Endodermal cell (in vitro differentiated cells): ENCODE measurements around the gene HOXC4. TPM values are rescaled to one million over a fixed set of nuclear protein-coding genes. Genes with fewer than 3 reads are reported as not detected.
A peak's percentile ranks its signal among the peaks of the same experiment; 100 is the strongest.

Source experiments
- DNase-seq: peaks from one replicate; pipeline ENCODE4 v3.0.0-alpha.2; 2017
- H3K27ac ChIP-seq: 2 replicates; pipeline ENCODE4 v1.5.1; 2013; ENCODE audit warnings: mild to moderate bottlenecking, low read depth, low read length, moderate library complexity
- H3K27me3 ChIP-seq: 2 replicates; pipeline ENCODE4 v1.6.1; 2013; ENCODE audit warnings: mild to moderate bottlenecking, low read length, moderate library complexity; ENCODE audit not compliant: insufficient read depth, control insufficient read depth, poor library complexity, severe bottlenecking
- H3K36me3 ChIP-seq: 2 replicates; pipeline ENCODE4 v1.7.0; 2013; ENCODE audit warnings: mild to moderate bottlenecking, low read length, moderate library complexity; ENCODE audit not compliant: control insufficient read depth, insufficient read depth
- H3K4me1 ChIP-seq: one replicate; pipeline ENCODE4 v1.7.0; 2013; ENCODE audit warnings: low read length; ENCODE audit not compliant: control insufficient read depth, insufficient read depth
- H3K4me3 ChIP-seq: 2 replicates; pipeline ENCODE4 v1.5.1; 2013; ENCODE audit warnings: mild to moderate bottlenecking, low read length, moderate library complexity
- H3K9ac ChIP-seq: 2 replicates; pipeline ENCODE4 v1.6.1; 2013; ENCODE audit warnings: mild to moderate bottlenecking, low read length, moderate library complexity; ENCODE audit not compliant: poor library complexity, severe bottlenecking; ENCODE audit errors: extremely low read depth
- H3K9me3 ChIP-seq: 2 replicates; pipeline ENCODE4 v1.6.1; 2013; ENCODE audit warnings: mild to moderate bottlenecking, low read length, moderate library complexity; ENCODE audit not compliant: control insufficient read depth
- H3K27ac Mint-ChIP-seq: 2 replicates; pipeline ENCODE4 v1.8.0; 2020; ENCODE audit warnings: mixed read lengths
- H3K27me3 Mint-ChIP-seq: 2 replicates; pipeline ENCODE4 v1.8.0; 2021; ENCODE audit warnings: mild to moderate bottlenecking, mixed read lengths; ENCODE audit not compliant: insufficient read depth
- H3K36me3 Mint-ChIP-seq: 2 replicates; pipeline ENCODE4 v1.8.0; 2020; ENCODE audit warnings: low read depth, mixed read lengths
- H3K4me1 Mint-ChIP-seq: 2 replicates; pipeline ENCODE4 v1.8.0; 2020; ENCODE audit warnings: mixed read lengths
- H3K4me3 Mint-ChIP-seq: 2 replicates; pipeline ENCODE4 v1.8.0; 2020; ENCODE audit warnings: mild to moderate bottlenecking, moderate library complexity, mixed read lengths
- H3K9me3 Mint-ChIP-seq: 2 replicates; pipeline ENCODE4 v1.8.0; 2020; ENCODE audit warnings: mild to moderate bottlenecking, mixed read lengths
- WGBS, 2 experiments: methylation state at CpG; one replicate each; pipeline versions ENCODE4 v1.1.5 to v1.1.7; 2013; ENCODE audit warnings: missing lambda C conversion rate in 2 of 2, mixed read lengths in 1 of 2; ENCODE audit not compliant: insufficient coverage in 1 of 2, insufficient read length in 1 of 2; 5-methylcytosine and 5-hydroxymethylcytosine counted together
- total RNA-seq, 2 donors: library from RNA; stranded (reverse); fragmentation: NEBNext Ultra II Directional in 1 of 2; extraction: Animal tissue kit (Norgen Biotek cat#: 25700) in 1 of 2; gene quantifications; 2 replicates in 1 of 2; 3 replicates in 1 of 2; pipeline ENCODE4 v1.2.1, GENCODE V29; 2021
- TF ChIP-seq, protein P1 (sequence below): fragments of 200-600 bp; sonication (generic); conservative IDR thresholded peaks from 2 replicates; pipeline ENCODE4 v1.5.0; 2021; ENCODE audit warnings: antibody characterized with exemption, mild to moderate bottlenecking

HOXC4 gene
- total RNA-seq, 2 donors from 2014 or later = not detected

DNA sequence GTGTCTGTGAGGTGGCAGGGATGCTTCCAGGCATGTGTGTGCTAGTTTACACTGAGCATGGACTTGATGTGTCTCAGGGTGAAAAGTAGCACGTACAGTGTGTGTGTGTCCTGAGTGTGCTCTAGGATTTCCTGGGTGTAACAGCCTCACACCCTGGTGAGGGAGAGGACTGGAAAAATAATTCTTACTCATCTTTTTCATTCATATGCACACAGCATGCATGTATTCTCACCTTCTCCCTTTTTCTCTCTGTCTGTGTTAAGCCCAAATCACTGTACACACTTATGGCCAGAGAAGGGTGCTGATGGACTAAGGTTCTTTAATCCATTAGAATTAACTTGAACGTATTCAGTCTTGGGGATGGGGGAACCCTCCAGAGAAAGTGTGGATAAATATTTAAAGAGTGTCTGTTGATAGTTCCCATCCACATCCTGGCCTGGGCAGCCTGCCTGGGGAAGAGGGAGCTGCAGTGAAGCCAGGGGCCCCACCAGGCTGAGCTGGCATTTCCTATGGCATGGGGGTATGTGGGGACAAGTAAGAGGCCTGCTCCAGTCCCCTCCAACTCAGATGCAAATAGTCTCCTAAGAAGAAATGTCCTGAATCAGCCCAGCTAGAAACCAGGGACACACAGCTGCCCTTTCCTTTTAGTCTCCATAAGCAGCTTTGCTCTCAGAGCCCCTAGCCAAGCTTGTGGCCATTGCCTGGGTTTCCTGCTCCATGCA is 45.9 kb upstream of the HOXC4 start:
- H3K9me3 Mint-ChIP-seq = no peaks in the 10 kb centered on the region
- Histone ChIP-seq H3K36me3 (no peaks in the 10 kb centered on the region), H3K4me1 (no peaks in the 10 kb centered on the region), H3K27ac (no peak overlapping the region), H3K4me3 (no peak overlapping the region), H3K9me3 (no peaks in the 10 kb centered on the region), H3K9ac (no peak overlapping the region), H3K27me3 (peaks cover 99% of the 10 kb centered on the region)
- H3K27me3 Mint-ChIP-seq = peaks cover 99% of the 10 kb centered on the region
- 0 to 33% methylated on average over 1 to 2 of the region's 2 CpGs for WGBS, 2 experiments
- H3K27ac Mint-ChIP-seq = no peak overlapping the region
- peaks cover 3% of the 10 kb centered on the region for H3K4me1 Mint-ChIP-seq
- no peaks in the 10 kb centered on the region for H3K36me3 Mint-ChIP-seq
- no peak for DNase-seq
- TF ChIP-seq, protein P1, sequence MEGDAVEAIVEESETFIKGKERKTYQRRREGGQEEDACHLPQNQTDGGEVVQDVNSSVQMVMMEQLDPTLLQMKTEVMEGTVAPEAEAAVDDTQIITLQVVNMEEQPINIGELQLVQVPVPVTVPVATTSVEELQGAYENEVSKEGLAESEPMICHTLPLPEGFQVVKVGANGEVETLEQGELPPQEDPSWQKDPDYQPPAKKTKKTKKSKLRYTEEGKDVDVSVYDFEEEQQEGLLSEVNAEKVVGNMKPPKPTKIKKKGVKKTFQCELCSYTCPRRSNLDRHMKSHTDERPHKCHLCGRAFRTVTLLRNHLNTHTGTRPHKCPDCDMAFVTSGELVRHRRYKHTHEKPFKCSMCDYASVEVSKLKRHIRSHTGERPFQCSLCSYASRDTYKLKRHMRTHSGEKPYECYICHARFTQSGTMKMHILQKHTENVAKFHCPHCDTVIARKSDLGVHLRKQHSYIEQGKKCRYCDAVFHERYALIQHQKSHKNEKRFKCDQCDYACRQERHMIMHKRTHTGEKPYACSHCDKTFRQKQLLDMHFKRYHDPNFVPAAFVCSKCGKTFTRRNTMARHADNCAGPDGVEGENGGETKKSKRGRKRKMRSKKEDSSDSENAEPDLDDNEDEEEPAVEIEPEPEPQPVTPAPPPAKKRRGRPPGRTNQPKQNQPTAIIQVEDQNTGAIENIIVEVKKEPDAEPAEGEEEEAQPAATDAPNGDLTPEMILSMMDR = no peak
- H3K4me3 Mint-ChIP-seq = no peak overlapping the region

DNA sequence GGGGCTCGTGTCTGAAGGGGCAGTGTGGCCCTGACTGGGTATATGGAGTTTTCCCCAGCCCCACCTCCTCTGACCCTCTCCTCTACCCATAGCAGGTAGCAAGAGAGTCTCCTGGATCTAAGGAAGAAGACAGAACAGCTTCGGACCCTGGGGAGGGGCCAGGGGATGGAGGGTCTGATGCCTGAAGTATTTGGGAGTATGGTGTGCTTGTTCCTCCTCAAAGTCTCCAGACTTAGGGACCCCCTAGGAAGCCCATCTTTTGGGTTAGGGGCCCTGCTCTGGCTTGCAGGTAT is 45.4 kb upstream of the HOXC4 start:
- no peak overlapping the region for H3K4me3 Mint-ChIP-seq
- H3K36me3 Mint-ChIP-seq = no peaks in the 10 kb centered on the region
- no peak overlapping the region for H3K27ac Mint-ChIP-seq
- H3K4me3 ChIP-seq = no peak overlapping the region
- no peaks in the 10 kb centered on the region for H3K9me3 ChIP-seq
- H3K4me1 ChIP-seq = no peaks in the 10 kb centered on the region
- 8 to 13% methylated on average over 2 of the region's 2 CpGs for WGBS, 2 experiments
- no peak overlapping the region for H3K9ac ChIP-seq
- TF ChIP-seq, protein P1 = no peak
- no peak for DNase-seq
- H3K27me3 Mint-ChIP-seq = peaks cover 99% of the 10 kb centered on the region
- H3K9me3 Mint-ChIP-seq = no peaks in the 10 kb centered on the region
- H3K4me1 Mint-ChIP-seq = peaks cover 3% of the 10 kb centered on the region
- no peak overlapping the region for H3K27ac ChIP-seq
- no peaks in the 10 kb centered on the region for H3K36me3 ChIP-seq
- H3K27me3 ChIP-seq = peaks cover 99% of the 10 kb centered on the region

DNA sequence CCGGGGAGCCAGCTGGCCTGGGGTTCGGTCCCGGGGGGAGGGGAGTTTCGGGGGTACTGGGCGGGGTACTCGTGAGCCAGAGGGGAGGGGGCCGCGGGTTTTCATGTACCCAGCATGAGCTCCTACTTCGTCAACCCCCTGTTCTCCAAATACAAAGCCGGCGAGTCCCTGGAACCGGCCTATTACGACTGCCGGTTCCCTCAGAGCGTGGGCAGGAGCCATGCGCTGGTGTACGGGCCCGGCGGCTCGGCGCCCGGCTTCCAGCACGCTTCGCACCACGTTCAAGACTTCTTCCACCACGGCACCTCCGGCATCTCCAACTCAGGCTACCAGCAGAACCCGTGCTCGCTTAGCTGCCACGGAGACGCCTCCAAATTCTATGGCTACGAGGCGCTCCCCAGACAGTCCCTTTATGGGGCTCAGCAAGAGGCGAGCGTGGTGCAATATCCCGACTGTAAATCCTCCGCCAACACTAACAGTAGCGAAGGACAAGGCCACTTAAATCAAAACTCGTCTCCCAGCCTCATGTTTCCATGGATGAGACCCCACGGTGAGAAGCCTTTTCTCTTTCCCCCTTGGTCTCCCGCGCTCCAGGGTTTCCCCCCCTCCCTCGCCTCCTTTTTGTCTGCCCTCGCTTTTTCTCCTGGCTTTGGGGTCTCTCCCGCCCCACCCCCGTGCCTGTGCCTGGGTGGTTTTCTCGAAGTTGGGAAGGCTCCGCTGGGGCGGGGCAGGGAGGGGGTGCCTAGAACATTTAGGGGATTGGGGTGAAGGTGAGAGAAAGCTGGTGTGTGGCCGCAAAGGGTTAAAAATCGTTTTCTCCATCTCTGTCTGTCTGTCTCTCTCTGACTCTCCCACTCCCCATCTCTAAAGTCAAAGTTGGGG is 44.2 kb upstream of the HOXC4 start:
- Mint-ChIP-seq H3K4me3 (no peak overlapping the region), H3K36me3 (no peaks in the 10 kb centered on the region), H3K27ac (no peak overlapping the region), H3K4me1 (peaks cover 3% of the 10 kb centered on the region), H3K27me3 (peaks cover 99% of the 10 kb centered on the region), H3K9me3 (peaks cover 3% of the 10 kb centered on the region)
- H3K9me3 ChIP-seq = no peaks in the 10 kb centered on the region
- peaks cover 99% of the 10 kb centered on the region for H3K27me3 ChIP-seq
- 3 to 6% methylated on average over 25 to 44 of the region's 51 CpGs for WGBS, 2 experiments
- no peak overlapping the region for H3K9ac ChIP-seq
- H3K36me3 ChIP-seq = no peaks in the 10 kb centered on the region
- no peaks in the 10 kb centered on the region for H3K4me1 ChIP-seq
- TF ChIP-seq, protein P1 = no peak
- peak overlapping the region; percentile 49 for H3K27ac ChIP-seq
- H3K4me3 ChIP-seq = no peak overlapping the region
- DNase-seq = peak; percentile 77
